ENCODE results near the gene SF3B3. TPM values are rescaled to one million over a fixed set of nuclear protein-coding genes. Genes with fewer than 3 reads are reported as not detected.
A peak's percentile ranks its signal among the peaks of the same experiment; 100 is the strongest.

SF3B3 gene
- total RNA-seq, 1 donor = 154 TPM

GRCh38 chr16:70493802-70494201 lies 29.8 kb upstream of the SF3B3 start:
- TF ChIP-seq CTCF (IDR thresholded peaks at IDR 0.05; ENCODE audit: insufficient read depth, low read depth, low read length) = no peak
- H3K4me3 ChIP-seq (ENCODE audit: low read depth, low read length) = no peak overlapping the region
- DNase-seq (ENCODE audit: low read depth) = no peak

- no peak overlapping the region for H3K4me3 ChIP-seq (ENCODE audit: low read depth, low read length)
- no peak for TF ChIP-seq CTCF (IDR thresholded peaks at IDR 0.05; ENCODE audit: insufficient read depth, low read depth, low read length)
Observed at GRCh38 chr16:70494202-70494770, 29.3 kb upstream of the SF3B3 start.

GRCh38 chr16:70494777-70495176 lies 28.8 kb upstream of the SF3B3 start:
- TF ChIP-seq CTCF (IDR thresholded peaks at IDR 0.05; ENCODE audit: insufficient read depth, low read depth, low read length) = no peak
- DNase-seq (ENCODE audit: low read depth) = no peak
- no peak overlapping the region for H3K4me3 ChIP-seq (ENCODE audit: low read depth, low read length)

More at GRCh38 chr16:70494202-70494770, 29.3 kb upstream of the SF3B3 start:
- no peak for DNase-seq (ENCODE audit: low read depth)

- no peak for DNase-seq (ENCODE audit: low read depth)
Observed at GRCh38 chr16:70495425-70496182, 28.0 kb upstream of the SF3B3 start.

GRCh38 chr16:70496513-70496912 lies 27.1 kb upstream of the SF3B3 start:
- DNase-seq (ENCODE audit: low read depth) = no peak
- H3K4me3 ChIP-seq (ENCODE audit: low read depth, low read length) = no peak overlapping the region
- no peak for TF ChIP-seq CTCF (IDR thresholded peaks at IDR 0.05; ENCODE audit: insufficient read depth, low read depth, low read length)

More at GRCh38 chr16:70495425-70496182, 28.0 kb upstream of the SF3B3 start:
- H3K4me3 ChIP-seq (ENCODE audit: low read depth, low read length) = no peak overlapping the region
- TF ChIP-seq CTCF (IDR thresholded peaks at IDR 0.05; ENCODE audit: insufficient read depth, low read depth, low read length) = no peak

- DNase-seq (ENCODE audit: low read depth) = peak; percentile 10
- TF ChIP-seq CTCF (IDR thresholded peaks at IDR 0.05; ENCODE audit: insufficient read depth, low read depth, low read length) = peak; percentile 13
- no peak overlapping the region for H3K4me3 ChIP-seq (ENCODE audit: low read depth, low read length)
Observed at GRCh38 chr16:70508752-70509151, 14.9 kb upstream of the SF3B3 start.
